ENCODE measurements around the gene ATG2A. TPM values are rescaled to one million over a fixed set of nuclear protein-coding genes. Genes with fewer than 3 reads are reported as not detected.
A peak's percentile ranks its signal among the peaks of the same experiment; 100 is the strongest.

ATG2A gene
- total and polyA plus RNA-seq, 12 donors: 3.6 to 43.5 (median 33.1) TPM

DNA sequence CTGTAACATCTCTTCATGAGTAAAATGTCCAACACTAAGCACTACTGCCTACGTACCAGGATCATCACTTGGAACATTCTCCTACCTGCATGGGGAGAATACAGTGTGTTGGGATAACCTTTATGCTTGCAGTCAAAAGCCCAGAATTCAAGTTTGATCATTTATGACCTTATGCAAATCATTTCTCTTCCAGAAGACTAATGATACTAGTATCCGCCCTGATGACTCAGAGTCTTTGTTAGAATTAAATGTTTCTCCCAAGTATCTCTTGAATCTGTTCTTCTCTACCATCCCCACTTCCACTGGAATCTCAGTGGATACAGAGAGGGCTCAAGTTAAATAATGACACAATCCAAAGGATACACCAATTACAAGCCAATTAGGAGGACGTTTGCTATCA lies 42.5 kb upstream of the ATG2A start:
- WGBS, 4 donors: 54 to 65% (median 60%) methylated on average over 3 of the region's 3 CpGs
- Histone ChIP-seq H3K27ac (no peak overlapping the region), H3K4me1 (replicated peaks in 1 of 2) (no peaks in the 10 kb centered on the region), H3K4me3 (no peak overlapping the region), H3K36me3 (replicated peaks in 1 of 2) (no peaks in the 10 kb centered on the region), H3K27me3 (peaks cover 4% of the 10 kb centered on the region), H3K9me3 (replicated peaks in 1 of 3) (no peaks in the 10 kb centered on the region)
- DNase-seq: no peak
- intact Hi-C loops (cut with DNase I): no loop called here
- TF ChIP-seq, protein P1, sequence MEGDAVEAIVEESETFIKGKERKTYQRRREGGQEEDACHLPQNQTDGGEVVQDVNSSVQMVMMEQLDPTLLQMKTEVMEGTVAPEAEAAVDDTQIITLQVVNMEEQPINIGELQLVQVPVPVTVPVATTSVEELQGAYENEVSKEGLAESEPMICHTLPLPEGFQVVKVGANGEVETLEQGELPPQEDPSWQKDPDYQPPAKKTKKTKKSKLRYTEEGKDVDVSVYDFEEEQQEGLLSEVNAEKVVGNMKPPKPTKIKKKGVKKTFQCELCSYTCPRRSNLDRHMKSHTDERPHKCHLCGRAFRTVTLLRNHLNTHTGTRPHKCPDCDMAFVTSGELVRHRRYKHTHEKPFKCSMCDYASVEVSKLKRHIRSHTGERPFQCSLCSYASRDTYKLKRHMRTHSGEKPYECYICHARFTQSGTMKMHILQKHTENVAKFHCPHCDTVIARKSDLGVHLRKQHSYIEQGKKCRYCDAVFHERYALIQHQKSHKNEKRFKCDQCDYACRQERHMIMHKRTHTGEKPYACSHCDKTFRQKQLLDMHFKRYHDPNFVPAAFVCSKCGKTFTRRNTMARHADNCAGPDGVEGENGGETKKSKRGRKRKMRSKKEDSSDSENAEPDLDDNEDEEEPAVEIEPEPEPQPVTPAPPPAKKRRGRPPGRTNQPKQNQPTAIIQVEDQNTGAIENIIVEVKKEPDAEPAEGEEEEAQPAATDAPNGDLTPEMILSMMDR (IDR thresholded peaks at IDR 0.05): no peak
- no peak for TF ChIP-seq POLR2A (IDR thresholded peaks at IDR 0.05)

DNA sequence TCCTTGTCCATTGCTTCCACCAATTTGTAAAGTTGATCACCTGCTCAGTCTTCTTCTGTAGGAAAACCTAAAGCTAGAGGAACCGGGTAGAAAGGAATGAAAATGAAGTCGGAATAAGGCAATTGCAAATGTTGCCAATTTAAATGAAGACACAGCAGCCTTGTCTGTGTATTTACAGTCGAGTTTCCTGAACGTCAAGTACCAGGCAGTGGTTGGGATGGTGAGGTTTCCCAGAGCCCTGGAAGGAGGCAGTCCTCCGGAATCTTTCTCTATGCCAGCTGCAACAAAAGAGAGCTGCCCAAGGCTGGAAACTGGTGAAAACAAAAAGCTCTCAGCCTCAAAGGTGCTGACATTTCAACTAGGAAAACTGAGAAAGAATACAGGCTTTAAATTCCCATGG lies 37.2 kb upstream of the ATG2A start:
- no peak for DNase-seq
- 48 to 54% (median 50%) methylated on average over 5 of the region's 5 CpGs for WGBS, 4 donors
- Histone ChIP-seq H3K36me3 (replicated peaks in 1 of 2) (no peaks in the 10 kb centered on the region), H3K27ac (no peak overlapping the region), H3K4me1 (replicated peaks in 1 of 2) (no peaks in the 10 kb centered on the region), H3K27me3 (peaks cover 4% of the 10 kb centered on the region), H3K4me3 (no peak overlapping the region), H3K9me3 (replicated peaks in 1 of 3) (no peaks in the 10 kb centered on the region)
- intact Hi-C loops (cut with DNase I): no loop called here
- TF ChIP-seq, protein P1 (IDR thresholded peaks at IDR 0.05): no peak
- TF ChIP-seq POLR2A (IDR thresholded peaks at IDR 0.05): no peak

DNA sequence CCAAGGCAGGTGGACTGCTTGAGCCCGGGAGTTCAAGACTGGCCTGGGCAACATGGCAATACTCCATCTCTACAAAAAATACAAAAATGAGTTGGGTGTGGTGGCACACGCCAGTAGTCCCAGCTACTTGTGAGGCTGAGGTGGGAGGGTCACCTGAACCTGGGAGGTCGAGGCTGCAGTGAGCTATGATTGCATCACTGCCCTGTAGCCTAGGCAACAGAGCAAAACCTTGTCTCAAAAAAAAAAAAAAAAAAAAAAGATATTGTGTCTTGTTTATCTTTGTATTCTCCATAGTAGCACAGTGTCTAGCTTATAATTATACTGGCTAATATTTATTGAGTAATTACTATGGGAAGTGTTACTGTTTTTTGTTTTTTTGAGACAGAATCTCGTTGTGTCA lies 34.5 kb upstream of the ATG2A start:
- intact Hi-C loops (cut with DNase I): no loop called here
- Histone ChIP-seq H3K4me1 (replicated peaks in 1 of 2) (no peaks in the 10 kb centered on the region), H3K9me3 (replicated peaks in 1 of 3) (no peaks in the 10 kb centered on the region), H3K27me3 (no peaks in the 10 kb centered on the region), H3K27ac (no peak overlapping the region), H3K4me3 (no peak overlapping the region), H3K36me3 (replicated peaks in 1 of 2) (no peaks in the 10 kb centered on the region)
- DNase-seq: no peak
- TF ChIP-seq, protein P1 (IDR thresholded peaks at IDR 0.05): no peak
- TF ChIP-seq POLR2A (IDR thresholded peaks at IDR 0.05): no peak
- WGBS, 4 donors: 49 to 66% (median 64%) methylated on average over 4 of the region's 4 CpGs

DNA sequence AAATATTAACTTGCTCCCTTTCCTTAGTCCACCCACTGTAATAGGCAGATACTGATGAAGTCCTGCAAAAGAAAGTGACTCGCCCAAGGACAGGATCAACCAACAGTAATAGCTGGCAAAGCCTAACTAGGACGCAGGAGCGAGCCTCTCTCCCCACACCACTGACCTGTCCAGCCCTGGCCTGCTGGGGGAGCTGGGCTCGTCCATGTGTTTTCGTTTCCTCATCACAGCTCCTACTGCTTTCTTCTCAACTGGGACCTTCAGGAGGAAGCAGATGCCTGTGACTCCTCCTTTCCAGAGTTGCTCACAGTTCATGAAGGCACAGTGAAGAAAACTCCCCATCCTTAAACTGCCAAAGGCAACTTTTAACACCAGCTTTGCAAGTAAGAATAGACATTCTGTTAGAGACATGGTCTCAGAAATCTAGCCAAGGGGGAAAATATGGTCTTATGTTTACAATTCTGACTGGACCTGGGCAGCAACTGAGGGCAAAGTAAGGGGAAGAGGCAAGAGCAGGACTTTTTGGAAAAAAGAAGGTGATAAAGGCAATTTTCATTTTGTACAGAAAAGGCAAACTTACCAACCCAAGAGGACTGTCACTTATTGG lies 30.3 kb upstream of the ATG2A start:
- H3K4me3 ChIP-seq: no peak overlapping the region
- H3K36me3 ChIP-seq (replicated peaks in 1 of 2): no peaks in the 10 kb centered on the region
- peak in 1 of 7 donors; percentile 22 for DNase-seq
- intact Hi-C loops (cut with DNase I): no loop called here
- H3K27me3 ChIP-seq: peaks cover 4% of the 10 kb centered on the region
- TF ChIP-seq, protein P1 (IDR thresholded peaks at IDR 0.05): no peak
- TF ChIP-seq POLR2A (IDR thresholded peaks at IDR 0.05): no peak
- 22 to 39% (median 31%) methylated on average over 4 to 5 of the region's 5 CpGs for WGBS, 4 donors
- H3K9me3 ChIP-seq (replicated peaks in 1 of 3): no peaks in the 10 kb centered on the region
- no peaks in the 10 kb centered on the region for H3K4me1 ChIP-seq (replicated peaks in 1 of 2)
- no peak overlapping the region for H3K27ac ChIP-seq

All from adrenal gland (tissue), 12 donors.